ENCODE results near the gene MLPH.

MLPH gene

GRCh38 chr2:237546876-237547395 is 59.9 kb downstream of the MLPH start:
- no peak for DNase-seq

GRCh38 chr2:237547841-237548416 is 60.9 kb downstream of the MLPH start:
- DNase-seq, result no peak

GRCh38 chr2:237549216-237549615 is 62.2 kb downstream of the MLPH start:
- DNase-seq, result no peak

- DNase-seq, result no peak
Observed at GRCh38 chr2:237549643-237550415, 62.8 kb downstream of the MLPH start.

DNA sequence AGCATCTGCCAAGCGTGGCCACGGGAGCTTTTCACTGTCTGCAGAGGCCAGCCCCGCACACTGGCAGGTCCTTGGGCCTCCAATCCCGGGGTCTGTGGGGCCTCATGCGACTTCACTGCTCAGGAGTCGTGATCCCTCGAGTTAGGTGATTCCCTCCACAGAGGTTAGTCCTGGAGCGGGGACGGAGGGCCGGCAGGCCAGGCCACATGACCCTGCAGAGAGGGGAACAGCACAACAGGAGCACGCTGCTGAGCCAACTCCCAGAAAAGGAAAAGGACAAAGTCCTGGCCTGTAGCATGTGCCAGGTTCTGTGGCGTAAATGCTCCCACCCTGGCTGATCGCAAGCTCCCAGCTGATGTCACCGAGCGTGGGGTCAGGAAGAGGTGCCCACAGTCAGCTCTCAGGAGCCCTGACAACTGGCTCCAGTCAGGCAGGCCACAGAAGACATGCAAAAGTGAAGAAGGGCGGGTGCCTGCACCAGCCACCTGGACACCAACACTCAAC is 64.1 kb downstream of the MLPH start:
- DNase-seq, result no peak

DNA sequence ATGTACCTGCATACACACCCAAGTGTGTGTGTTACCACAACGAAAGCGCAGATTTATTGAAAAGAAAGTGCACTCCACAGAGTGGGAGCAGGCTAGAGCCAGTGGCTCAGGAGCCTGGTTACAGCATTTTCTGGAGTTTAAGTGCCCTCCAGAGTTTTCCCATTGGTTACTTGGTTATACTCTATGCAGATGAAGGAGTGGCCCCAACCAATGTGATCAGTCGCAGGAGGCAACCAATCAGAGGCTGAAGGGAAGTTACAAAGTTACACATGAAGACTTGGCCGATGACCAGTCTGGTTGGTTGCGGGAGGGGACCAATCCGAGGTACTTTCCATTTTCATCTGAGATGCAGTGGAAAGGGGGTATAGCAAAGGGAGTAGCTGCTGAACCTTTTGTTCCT is 65.9 kb downstream of the MLPH start:
- no peak for DNase-seq

GRCh38 chr2:237553948-237554347 is 66.9 kb downstream of the MLPH start:
- DNase-seq, result no peak

DNA sequence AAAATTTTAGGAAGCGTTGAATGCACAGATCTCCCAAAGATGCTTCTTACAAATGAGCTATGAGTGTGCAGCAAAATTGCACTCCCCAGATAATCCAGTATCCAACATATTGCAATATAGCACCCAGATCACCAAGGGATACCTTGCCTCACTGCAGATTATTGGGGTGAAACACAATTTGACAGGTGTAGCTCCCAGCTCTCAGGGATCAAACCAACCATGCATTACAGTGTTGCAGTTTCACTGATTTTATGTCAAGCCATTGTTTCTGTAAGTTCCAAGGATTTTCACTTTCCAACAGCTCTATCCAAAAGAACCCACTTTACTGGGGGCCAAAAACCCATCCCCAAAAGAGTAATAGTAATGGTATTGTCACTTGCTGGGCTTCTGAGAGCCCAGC is 68.5 kb downstream of the MLPH start:
- DNase-seq, result no peak

GRCh38 chr2:237556773-237557632 is 70.0 kb downstream of the MLPH start:
- DNase-seq, result no peak

DNA sequence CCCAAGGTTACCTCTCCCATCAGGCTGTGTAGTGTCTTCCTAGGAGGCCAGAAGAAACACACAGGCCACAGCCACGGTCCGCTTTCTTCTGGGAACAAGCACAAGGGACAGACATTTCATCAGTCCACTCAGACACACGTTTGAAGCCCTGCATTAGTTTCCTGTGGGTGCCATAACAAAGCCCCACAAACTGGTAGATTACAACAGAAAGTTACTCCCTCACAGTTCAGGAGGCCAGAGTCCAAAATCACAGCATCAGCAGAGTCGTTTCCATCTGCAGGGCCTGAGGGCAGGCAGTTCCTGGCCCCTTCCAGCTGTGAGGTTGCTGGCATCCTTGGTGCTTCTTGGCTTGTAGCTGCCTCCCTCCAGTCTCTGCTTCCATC is 70.6 kb downstream of the MLPH start:
- DNase-seq, result no peak

DNA sequence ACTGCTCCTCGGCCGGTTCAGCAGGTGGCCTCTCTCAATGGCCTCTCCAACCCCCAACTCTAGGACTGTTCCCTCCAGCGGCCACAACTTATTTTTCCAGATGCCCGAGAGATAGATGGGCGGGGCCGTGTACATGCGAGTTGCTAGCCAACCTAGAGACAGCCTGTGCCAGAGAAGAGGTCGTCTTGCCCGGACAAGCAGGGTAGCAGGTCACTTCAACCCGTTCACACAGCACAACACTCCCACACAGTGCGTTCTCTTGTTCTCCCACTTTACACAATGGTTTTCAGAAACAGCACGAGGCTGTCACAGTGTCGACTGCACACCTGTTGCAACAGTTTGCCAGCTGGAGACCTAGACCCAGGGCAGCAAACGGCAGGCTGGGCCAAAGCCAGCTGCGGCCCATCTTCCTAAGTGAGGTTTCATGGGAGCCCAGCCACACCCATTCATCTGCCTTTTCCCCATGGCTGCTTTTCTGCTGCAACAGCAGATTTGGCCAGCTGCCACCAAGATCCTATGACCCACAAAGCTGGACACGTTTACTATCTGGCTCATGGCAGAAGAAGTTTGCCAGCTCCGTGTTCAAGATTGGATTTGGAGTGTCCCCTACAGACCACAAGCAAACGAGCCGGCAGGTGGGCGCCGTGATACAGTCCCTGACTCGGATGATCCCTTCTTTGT is 72.0 kb downstream of the MLPH start:
- DNase-seq, result no peak

DNA sequence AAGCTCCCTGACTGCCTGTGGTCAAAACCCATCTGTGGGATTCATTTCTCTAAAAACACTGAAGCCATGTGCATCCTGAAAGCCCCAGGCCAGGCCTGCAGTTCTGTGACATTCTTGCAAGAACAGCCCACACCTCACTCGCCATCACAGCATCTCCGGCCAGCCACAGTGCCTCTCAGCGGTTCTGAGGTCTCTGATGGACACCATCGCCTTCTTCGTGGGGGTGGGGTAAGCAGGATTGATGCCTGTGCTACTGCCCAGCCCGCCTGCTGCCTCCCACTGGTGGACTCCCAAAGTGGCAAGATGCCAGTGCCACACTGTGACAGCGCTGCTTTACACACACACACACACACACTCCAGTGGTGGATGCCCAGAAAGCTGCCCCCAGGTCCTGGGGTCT is 74.2 kb downstream of the MLPH start:
- DNase-seq, result no peak

GRCh38 chr2:237563816-237564215 is 76.8 kb downstream of the MLPH start:
- no peak for DNase-seq

- no peak for DNase-seq
Observed at GRCh38 chr2:237564526-237565131, 77.6 kb downstream of the MLPH start.

DNA sequence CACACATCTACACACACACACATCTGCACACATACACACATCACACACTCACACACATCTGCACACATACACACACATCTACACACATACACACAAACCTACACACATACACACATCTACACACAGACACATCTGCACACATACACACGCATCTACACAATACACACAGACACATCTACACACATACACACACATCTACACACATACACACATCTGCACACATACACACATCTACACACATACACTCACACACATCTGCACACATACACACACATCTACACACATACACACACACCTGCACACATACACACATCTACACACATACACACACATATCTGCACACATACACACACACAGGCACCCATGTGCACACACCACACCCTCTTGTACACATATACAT is 78.9 kb downstream of the MLPH start:
- DNase-seq, result no peak

DNA sequence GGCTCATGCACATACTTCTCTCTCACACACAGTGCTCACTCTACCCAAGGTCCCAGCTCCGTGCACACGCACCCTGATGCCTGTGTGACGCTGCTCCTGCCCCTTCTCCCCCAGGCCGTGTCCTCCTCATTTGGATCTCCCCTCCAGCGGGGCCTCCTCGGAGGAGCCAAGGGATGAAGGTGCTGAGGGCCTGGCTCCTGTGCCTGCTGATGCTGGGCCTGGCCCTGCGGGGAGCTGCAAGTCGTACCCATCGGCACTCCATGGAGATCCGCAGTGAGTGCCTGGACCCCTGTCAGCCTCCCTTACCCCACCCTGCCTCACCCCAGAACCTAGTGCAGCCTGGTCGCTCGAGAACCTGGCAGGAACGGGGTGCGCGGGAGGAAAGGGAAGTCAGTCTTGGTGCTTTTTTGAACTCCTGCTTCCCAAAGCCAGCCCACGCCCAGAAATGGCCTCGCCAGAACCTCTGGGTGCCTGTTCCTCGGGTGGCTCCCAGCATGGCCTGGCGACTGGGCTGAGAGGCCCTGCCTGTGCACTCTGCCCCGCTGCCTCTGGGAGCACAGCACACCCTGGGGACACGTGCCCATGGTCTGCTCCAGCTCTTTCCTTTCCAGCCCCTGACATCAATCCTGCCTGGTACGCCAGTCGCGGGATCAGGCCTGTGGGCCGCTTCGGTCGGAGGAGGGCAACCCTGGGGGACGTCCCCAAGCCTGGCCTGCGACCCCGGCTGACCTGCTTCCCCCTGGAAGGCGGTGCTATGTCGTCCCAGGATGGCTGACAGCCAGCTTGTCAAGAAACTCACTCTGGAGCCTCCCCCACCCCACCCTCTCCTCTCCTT is 79.6 kb downstream of the MLPH start, which contains the start of gene PRLH:
Gene PRLH (plus strand): TSS at position 174 of the 835 bp plus-strand sequence. CDS start 0 bp downstream, at position 174.
- DNase-seq, result no peak

DNA sequence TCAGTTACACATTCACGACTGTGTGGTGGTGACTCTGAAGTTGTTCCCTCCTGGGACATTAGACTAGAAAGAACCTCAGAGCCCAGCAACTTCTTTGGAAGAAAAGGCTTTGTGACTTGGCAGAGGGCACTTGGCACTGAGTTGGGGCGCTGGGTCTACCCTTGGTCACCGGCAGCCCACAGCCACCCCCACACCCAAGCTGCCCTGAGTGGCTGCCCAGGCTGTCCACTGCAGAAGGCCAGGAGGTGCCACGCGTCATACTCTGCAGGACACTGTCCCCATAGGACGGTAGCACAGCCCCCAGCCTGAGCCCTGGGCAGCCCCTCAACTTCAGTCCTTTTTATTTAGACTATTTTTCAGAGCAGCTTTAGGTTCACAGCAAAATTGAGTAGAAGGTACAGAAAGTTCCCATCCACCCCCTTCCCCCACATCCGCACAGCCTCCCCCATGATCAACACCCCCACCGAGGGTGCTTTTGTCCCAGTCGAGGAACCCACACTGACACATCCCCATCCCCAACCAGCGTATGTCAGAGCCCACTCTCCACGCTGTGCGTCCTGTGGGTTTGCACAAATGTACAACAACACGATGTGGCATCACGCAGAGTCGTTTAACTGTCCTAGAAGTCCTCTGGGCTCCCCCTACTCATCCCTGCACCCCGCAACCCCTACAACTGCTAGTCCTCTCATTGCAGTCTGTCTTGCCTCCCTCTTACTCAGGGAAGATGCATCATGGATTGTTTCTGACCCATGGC is 80.4 kb downstream of the MLPH start:
- no peak for DNase-seq

DNA sequence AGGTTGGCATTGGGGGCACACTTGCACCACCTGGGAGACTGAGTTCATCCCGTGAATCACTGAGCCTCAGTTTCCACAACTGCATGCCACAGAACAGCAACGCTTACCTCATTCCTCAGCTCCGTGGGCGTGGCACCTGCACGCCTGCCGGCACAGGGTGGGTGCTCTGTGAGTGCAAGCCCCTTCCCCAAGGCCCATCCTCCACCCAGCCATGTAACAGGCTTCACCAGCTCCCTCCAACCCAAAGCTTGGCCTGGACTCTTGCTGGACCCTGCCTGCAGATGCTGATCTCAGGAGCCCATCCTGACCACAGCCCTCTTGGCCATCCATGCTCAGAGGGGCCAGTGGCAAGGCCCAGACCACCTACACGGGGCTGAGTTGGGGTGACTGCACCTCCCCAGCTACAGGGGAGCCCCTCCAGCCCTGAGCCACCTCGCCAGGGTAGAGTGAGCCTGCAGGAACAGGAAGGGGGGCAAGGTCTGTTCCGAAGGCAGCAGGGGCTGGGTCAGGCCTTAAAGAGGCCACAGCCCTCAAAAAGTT is 81.1 kb downstream of the MLPH start:
- DNase-seq, result no peak

GRCh38 chr2:237569041-237569440 is 82.0 kb downstream of the MLPH start:
- DNase-seq, result no peak

DNA sequence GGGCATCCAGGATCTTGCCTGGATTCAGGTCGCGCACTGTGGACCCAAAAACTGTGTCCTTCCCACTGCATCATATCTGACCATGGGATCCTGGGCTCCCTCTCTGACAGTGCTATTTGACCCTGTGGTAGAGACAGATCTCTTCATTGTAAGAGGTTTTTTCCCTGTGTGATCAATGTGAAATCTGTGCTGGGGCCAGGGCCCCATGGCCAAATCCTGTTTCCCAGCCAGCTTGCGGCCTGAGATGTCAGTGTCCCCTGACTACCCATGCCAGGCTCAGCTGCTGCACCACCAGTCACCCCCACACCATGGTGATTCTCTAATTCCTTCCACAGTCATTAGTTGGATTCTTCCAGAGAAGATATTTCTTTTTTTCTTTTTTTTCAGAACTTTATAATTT is 82.8 kb downstream of the MLPH start:
- DNase-seq, result no peak

Measured in NCI-H1436 (cell line).